Stimulated activated CD8-positive, alpha-beta memory T cell treated with anti-CD3 and anti-CD28 coated beads, Interleukin-15, amount 100 ng/mL, for 48 hours (primary cell): ENCODE measurements around the gene FBXL14.
A peak's percentile ranks its signal among the peaks of the same experiment; 100 is the strongest.

Source experiments
- DNase-seq, 2 donors: peaks; one replicate each; pipeline ENCODE4 v3.0.0-alpha.2; 2020; ENCODE audit warnings: low read depth in 2 of 2

Gene FBXL14

DNA sequence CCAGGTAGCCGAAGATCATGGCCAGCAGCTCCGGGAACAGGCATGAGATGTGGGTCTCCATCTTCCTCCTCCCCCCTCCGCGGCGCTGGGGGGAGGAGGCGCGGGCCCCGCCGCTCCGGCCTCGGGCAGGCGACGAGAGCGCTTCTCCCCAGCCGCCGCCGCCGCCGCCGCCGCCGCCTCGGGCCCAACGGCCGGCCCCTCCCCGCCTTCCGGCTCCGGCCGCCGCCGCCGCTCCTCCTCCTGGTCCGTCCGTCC is 448 bp downstream of the FBXL14 start:
- no peak for DNase-seq

DNA sequence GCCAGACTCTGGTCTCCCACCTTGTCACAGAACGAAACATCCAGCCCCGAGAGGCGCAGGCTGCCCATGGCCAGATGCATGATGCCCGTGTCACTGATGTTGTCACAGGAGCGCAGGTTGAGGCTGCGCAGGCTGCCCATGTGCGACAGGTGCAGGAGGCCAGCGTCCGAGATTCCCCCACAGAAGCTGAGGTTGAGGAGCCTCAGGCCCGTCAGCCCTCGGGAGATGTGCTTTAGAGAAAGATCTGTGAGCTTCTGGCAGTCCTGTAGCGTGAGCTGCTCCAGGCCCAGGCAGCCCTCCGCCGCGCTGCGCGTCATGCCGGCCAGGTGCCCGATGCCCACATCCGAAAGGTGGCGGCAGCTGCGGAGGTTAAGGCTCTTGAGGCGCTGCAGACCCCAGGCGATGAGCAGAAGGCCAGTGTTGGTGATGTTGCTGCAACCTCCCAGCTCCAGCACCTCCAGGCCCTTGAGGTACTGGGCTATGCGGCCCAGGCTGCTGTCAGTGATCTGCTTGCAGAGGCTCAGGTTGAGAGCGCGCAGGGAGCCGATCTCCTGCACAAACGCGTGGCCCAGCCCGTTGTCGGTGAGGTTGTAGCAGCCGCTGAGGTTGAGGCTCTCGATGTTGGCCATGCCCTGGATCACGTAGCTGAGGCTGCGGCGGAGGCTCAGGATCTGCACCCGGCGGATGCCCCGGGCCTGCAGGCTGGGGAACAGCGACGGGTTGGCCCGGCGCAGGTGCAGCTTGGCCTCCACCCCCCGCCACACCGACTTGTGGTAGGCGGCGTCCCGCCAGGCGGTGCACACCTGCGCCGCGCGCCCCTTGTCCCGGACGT is 991 bp downstream of the FBXL14 start:
- peak in 1 of 2 donors; percentile 21 for DNase-seq

DNA sequence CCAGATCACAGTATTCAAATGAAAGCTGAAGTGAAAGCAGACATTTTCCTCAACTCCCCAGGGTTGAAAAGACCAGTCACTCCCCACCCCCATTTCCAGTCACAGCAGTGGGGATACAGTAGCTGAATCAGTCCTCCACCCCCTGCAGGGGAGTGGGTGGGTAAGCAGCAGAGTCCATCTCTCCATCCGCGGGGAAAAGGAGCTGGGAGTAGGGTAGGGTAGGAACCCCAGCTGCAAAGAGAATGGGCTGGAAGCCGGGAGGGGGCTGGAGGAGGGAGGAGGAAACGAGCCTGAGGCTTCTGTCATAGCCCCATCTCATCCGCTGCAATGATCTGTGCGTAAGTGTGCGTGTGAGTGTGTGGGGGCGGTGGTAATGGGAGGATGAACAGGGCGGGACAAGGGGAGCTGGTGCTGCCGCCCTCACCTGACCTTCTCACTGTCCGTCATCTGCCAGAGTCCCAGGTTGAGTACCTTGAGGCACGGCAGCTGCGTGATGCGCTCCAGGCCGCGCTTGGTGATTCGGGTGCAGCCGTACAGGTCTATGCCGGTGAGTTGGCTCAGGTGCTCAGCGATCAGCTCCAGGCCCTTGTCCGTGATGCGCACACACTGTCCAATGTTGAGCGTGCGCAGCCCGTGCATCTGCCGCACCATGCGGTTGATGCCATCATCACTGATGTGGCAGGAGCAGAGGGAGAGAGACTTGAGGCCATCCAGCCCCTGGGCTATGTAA is 1.8 kb downstream of the FBXL14 start:
- DNase-seq = peak in 1 of 2 donors; percentile 50

DNA sequence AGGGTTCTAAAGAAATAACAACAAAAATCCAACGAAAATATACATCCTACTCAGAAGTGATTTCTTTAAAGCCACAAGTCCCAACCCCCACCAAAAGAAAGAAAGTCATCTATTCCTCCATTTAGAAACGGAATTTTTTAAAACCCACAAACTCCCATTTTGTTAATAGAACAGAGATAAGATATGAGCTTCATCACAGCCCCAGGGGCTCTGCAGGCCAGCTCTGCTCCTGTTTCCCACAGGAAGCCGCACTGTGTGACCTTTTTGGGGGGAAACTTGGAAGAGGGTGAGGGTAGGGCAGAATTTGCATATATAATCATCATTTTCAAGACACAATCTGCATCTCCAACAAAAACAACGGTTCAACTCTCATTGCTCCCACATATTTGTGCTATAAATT is 2.8 kb downstream of the FBXL14 start:
- DNase-seq = no peak

DNA sequence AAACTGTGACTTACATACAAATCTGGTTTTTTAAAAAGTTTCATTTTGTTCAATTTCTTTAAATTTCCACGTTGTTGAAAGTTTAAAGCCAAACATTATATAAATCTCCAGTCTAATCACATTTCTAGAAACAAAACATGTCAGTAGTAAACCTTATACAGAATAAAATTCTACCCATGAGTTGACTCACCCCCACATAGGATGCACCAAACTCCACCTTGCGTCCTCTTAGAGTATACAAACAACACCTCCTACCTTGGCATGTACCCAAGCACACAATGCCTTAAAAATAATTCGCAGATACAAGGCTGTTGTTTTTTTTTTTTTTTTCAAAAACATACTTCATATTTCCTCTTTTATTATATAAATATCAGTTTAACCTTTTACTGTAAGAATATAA is 3.3 kb downstream of the FBXL14 start:
- DNase-seq = no peak

DNA sequence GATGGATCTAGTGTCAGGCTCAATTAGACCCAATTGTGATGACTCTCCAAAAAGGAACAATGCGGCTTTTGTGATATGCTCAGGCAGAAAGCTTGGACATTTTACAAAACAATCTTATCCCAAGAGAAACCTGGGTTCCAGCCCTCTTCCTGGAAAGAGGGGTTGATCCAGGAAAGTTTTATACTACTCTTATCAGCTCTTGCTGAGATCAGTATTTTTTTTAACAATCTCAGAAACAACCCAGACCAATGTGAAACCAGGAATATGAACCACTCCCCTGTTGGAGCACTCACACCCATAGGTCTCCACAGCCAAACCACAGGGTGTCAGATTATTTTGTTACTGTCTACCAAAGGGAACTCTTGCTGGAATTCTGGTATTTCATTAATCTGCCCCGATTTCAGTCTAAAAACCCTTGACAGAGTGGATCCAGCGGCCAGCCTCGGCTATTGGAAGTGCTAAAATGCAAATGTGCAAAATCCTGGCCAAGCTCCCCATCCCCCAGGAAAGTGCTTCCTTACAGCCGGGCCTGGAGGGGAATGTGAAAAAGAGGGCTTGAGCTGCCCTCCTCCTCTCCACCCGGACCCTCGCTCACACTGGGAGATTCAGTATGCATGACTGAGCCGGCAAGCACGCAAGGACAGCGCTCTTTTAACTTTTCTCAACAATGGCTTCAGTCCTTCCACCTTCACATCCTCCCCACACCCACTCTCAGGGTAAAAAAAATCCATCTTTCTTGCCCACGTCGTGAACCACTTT is 4.0 kb downstream of the FBXL14 start:
- DNase-seq = no peak

DNA sequence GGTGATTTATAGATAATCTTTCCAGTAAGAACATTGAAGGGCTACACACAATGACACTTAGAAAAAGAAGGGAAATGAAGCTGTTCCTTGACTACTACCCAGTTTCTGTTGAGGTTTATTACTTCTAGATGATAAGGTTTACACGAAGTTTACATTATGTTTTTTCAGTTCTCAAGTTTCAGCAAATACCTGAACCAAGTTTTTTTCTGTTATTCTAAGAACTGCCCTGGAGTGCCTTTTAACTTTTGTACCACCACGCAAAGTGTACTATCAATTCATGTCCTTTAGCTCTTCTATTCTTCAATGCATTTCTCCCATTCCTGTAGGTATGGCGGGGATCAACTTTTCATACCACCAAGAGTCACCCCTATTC is 5.8 kb downstream of the FBXL14 start:
- no peak for DNase-seq

DNA sequence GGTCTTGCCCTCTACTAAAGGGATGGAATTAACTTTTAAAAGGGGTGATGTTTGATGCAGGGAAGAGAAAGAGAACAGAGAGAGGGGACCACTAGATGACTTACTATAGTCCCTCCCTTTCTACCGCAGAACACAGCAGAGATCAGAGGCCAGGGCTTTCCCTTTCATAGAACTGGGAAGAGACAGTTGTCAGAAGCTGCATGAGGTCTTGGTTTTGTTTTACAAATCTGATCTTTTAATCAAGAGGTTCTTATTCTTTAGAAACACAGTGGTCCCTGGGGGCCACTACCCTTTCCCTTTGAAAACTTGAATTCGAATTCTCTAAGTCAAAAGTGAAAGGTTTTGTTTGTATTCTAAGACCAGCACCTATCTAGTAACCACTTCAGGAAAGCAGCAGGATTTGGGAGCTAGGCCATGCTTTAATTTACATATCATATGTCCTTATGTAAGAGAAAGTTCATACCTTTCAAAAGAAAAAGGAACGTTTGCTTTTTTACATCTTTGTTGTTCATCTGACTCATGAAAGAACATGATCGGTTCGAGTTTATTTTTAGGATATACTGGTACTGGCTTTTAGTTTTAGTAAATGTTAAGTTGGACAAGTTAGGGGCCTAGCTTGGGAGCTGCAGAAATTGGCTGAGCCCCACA is 6.3 kb downstream of the FBXL14 start:
- DNase-seq = no peak

DNA sequence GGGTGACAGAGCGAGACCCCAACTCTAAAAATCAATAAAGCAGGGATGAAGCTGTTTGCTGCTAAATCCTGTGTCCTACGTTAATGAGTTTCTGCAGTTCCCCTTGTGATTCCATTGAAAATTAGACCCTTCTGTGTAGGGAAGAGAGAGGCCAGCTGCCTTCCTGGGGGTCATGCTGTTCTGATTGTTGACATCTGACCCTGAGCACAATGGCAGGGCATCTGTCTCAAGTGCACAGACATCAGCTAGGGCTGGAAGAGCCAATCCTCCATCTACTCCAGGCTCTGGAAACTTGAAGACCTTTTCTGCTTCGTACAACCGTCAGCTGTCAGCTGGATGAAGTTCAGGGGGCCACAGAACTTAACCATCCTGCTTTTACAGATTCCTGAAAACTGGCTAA is 10.1 kb downstream of the FBXL14 start:
- DNase-seq = no peak

DNA sequence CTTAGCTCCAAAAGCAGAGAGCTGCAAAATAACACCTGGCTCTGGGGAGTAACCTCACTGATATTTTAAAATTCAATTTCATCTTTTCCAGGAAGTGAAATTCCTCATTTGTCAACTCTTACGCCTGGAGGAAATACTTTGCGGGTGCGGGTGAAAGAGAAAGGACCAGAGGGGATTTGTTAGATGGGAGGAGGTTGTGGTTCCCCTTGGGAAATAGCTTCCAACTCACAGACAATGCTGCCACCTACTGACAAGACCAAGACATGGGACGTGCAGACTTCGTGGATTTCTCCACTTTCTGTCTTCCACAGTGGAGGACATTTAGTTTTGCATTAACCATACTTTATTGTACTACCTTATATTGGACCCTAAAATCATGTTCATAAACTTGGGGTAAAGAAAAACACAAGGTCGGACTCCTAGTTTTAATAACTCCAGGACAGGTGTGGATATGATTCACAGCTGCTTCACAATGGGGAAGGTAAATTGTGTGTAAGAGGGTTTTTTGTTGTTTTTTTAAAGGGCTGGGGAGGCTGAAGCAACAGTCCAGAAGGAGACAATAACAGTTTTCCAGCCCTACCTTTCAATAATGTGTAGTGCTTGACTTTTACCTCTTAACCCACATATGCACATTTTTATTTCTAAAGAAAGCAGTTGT is 10.8 kb downstream of the FBXL14 start:
- DNase-seq = peak in 1 of 2 donors; percentile 36

DNA sequence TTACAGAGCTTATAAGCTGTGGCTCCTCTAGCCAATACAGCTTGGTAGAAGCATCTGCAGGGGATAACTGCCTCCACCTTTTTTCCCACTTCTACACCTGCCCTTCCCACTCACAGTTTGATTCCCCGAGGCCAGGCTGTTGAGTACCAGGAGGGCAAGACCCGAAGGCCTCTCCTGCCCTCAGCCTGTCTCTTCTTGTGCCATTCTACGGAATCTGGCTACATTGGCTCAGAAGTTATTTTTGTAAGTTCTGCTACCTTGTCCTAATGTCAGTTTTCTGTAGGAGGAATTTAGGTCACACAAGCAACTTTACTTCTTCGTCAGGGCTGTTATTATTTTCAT is 11.7 kb downstream of the FBXL14 start:
- no peak for DNase-seq

DNA sequence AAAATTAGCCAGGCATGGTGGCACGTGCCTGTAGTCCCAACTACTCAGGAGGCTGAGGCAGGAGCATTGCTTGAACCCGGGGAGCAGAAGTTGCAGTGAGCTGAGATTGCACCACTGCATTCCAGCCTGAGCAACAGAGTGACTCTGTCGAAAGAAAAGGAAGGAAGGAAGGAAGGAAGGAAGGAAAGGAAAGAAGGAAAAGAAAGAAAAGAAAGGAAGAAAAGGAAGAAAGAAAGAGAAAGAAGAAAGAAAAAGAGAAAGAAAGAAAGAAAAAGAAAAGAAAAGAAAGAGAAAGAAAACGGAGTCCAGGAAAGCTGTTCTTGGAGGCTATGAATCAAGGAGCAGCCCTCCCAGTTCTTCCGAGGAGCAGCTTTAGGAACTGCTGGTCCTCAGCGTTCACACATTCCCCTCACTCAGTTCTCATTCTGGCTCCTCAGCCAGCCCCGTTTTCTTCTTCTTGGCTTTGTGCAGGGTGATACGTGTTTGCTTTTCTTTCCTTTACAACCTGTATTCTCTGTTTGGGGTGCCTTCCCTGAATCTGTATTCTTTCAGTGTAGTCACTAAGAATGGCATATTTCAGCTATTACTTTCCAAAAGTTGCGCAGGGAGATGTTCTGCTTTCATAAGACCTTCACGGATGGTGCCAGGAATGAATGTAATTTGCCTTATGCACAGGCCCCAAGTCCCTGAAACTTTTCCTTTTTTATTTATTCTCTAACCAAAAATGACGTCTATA is 12.2 kb downstream of the FBXL14 start:
- no peak for DNase-seq

DNA sequence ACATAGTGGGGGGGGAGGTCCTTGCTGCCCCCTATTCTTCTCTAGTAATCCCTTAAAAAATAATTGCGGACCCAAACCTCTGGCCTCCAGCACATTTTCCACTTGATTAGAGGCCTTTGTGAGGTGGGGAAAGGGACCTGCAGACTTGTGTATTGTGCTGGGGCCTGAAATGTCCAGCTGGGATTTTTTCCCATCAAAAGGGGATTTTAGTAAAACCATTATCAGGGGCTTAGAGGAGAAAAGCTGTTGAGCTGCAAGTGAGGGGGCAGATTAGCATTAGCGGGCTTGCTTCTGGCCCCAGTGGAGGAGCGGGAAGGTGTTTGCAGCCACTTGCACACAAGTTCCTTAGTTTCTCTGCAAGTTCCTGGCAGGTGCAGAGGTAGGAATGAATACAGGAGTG is 13.9 kb downstream of the FBXL14 start:
- DNase-seq = no peak

DNA sequence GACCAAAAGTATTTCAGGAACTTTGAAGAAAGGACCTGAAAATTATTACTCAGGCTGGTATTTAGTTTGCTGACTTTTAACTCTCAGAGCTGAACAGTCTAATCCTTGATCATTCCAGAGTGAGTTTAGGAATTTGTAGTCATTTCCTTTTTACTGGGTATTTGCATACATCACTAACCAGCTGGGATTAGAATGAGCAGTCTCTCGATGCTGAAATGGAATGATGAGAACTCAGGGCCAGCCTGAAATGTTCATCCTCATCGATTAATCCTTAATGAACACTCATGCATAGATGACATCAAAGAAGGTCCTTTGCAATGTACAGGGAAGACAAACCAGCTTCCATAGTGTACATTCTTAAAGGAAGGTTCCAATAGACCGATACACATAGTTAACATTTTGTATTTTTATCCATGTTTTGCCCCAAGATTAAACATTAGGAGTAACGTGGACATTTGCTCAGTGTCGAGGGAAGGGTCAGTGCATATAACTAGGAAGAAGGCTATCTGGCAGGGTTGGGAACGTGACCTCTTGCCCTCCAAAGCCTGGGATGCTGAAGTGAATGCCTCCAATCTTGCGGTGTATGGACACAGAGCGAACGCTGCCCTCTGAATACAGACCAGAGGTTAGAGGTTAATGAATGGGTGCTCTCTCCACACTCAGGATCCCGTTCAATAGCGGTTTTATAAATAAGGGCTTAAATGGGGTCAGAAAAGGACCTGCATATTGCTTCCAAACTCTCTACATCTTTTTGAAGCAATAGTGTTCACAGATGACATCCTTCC is 14.5 kb downstream of the FBXL14 start:
- DNase-seq = no peak

DNA sequence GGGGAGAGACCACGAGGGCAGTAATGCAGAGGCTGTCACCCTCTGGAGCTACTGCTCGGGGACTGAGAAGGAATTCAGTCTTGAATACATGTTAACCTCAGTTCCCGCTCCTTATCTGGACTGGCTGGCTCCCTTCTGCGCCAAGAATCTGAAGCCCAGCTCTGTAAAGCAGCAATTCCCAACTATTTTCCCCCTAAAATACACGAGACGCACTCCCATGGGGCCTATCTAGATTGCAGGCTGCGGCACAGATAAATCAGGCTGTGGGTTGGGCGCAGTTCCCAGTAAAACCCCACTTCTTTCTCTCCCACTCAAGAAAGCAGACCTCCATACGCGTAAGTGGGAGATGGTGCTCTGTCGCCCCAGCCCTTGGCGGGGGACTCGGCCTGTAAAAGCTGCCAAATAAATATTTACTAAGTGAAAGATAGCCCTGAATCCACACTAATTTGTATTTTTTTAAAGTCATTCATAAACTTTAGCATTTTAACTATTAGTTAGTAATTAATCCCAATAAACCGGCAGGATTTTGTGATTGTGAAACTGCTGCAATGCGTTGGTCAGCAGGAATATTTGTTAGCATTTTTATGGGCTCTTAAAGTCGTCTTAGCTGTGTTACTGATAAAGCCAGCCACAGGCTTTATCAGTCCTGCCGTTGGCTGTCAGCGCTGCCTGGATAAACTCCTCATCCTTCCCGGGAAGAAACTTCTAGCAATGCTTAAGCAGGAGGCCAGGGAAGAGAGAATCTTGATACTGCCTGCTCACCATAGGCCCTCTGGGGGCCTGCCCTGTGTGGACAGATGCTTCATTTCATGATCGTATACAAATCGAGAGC is 17.8 kb downstream of the FBXL14 start:
- no peak for DNase-seq

DNA sequence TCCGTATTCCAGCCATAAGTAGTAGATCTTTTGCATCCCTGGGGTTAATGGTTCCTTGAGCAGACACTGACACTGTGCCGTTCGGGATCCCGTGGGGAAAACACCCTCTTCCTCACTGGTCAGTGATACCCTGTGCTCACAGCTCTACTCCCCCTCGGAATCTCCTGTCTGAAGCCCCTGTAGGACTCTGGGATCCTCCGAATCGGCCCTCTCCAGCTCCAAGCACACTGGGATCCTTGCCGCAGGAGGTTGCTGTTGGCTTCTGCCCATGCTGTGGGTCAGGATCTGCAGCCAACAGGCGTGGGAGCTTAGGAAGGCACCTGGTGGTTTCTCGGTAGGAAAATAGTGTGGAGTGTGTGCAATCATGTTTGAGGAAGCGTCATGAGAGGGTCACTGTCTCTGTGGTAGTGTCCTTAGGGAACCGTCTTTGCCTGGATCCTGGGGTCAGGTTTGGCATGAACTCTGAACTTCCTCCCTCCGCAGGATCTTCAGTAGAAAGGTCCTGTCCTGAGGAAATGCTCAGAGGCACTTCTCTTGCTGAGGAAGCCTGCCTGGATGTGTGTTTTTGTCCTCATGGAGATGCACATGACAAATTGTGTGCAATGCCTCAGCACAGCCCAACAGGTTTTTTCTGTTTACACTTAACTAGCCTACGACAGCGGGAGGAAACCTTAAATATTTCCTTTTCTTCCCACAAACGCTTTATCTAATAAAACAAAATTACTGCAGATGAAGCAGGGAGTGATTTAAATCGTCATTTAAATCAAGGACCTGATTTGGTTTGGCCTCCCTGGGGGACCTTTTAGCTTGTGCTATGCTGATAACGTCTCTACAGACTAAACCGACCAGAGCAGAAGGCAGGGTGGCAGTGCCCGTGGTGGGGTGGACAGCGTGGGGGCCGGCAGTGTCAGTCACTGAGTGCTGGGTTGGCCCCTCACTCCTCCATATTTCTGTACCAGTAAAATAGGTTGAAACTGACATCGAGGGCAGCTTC is 18.7 kb downstream of the FBXL14 start:
- no peak for DNase-seq

DNA sequence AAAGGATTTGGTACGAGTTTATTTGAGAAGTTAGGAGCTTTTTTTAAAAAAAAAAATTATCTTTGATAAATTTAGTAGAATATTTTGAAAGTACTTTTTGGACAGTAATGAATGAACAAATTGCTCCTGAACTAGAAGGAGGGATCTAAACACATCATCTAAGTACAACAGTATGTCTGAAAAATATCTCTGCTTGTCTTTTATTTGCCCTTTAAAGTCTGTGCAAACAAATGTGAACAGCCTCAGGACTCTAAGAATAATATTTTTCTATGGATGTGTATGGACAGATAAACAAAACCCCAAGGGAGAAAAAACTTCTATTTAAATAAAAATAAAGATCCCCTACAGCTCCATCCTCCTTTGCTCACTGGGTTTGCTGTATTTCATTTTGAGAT is 19.5 kb downstream of the FBXL14 start:
- DNase-seq = no peak
